Calu3 (cell line): ENCODE data around the gene UFC1. TPM values are rescaled to one million over a fixed set of nuclear protein-coding genes. Genes with fewer than 3 reads are reported as not detected.

ENCODE experiments used
- BruUV-seq: library from RNA; stranded (reverse); fragments of 400-500 nt; replicated peaks from 2 replicates; lab custom pipeline; 2021; lab: Mats Ljungman, UMichigan
- CTCF ChIA-PET: fragments of 300-600 bp; sonication (Branson Sonifier 250); formaldehyde crosslinking; loops from one replicate; lab custom pipeline; 2022; ENCODE audit warnings: antibody characterized with exemption; lab: Charles Lee
- DNase-seq: peaks from one replicate; pipeline ENCODE4 v3.0.0; 2022
- H3K27ac Mint-ChIP-seq: one replicate; pipeline ENCODE4 v1.8.0; 2022; ENCODE audit warnings: mixed read lengths; ENCODE audit not compliant: unreplicated experiment
- H3K27me3 Mint-ChIP-seq: one replicate; pipeline ENCODE4 v1.8.0; 2022; ENCODE audit warnings: mixed read lengths; ENCODE audit not compliant: unreplicated experiment
- H3K36me3 Mint-ChIP-seq: one replicate; pipeline ENCODE4 v1.8.0; 2022; ENCODE audit warnings: mild to moderate bottlenecking, moderate library complexity, mixed read lengths; ENCODE audit not compliant: insufficient read depth, unreplicated experiment
- H3K4me1 Mint-ChIP-seq: one replicate; pipeline ENCODE4 v1.8.0; 2022; ENCODE audit warnings: mild to moderate bottlenecking, low read depth, mixed read lengths; ENCODE audit not compliant: unreplicated experiment
- H3K4me3 Mint-ChIP-seq: one replicate; pipeline ENCODE4 v1.8.0; 2022; ENCODE audit warnings: mild to moderate bottlenecking, low read depth, moderate library complexity, mixed read lengths; ENCODE audit not compliant: unreplicated experiment
- H3K9me3 Mint-ChIP-seq: one replicate; pipeline ENCODE4 v1.8.0; 2022; ENCODE audit warnings: low read depth, mixed read lengths; ENCODE audit not compliant: unreplicated experiment
- CTCF ChIP-seq: fragments of 200-600 bp; IDR thresholded peaks from one replicate; pipeline ENCODE4 v1.8.0; 2022; ENCODE audit warnings: antibody characterized with exemption; ENCODE audit not compliant: unreplicated experiment
- intact Hi-C: fragments of 100-400 bp; cut with micrococcal nuclease; formaldehyde crosslinking; loops from one replicate; pipeline ENCODE4 v1.10.0; 2022; ENCODE audit not compliant: unreplicated experiment
- total RNA-seq: library from RNA; stranded (reverse); gene quantifications from 2 replicates; pipeline ENCODE4 v1.2.3, GENCODE V29; 2022

UFC1 gene
- total RNA-seq, 1 experiment from 2014 or later = 85.8 TPM

- H3K27ac Mint-ChIP-seq = no peak overlapping the region
- no peaks in the 10 kb centered on the region for H3K4me1 Mint-ChIP-seq
- BruUV-seq = no TSS peak
- no peaks in the 10 kb centered on the region for H3K9me3 Mint-ChIP-seq
- H3K27me3 Mint-ChIP-seq = no peaks in the 10 kb centered on the region
- no peaks in the 10 kb centered on the region for H3K36me3 Mint-ChIP-seq
- no peak overlapping the region for H3K4me3 Mint-ChIP-seq
- no peak for DNase-seq
- intact Hi-C loops = no loop called here
- CTCF ChIA-PET = interaction anchor here (0.5 to 0.7 kb wide), 3 partner anchors 13 to 240 kb away, joined by 3 to 5 read pairs (median 5); no protein-coding TSS in a partner anchor
- no peak for TF ChIP-seq CTCF
Observed at GRCh38 chr1:161145832-161146231, 7.9 kb upstream of the UFC1 start.

GRCh38 chr1:161153176-161153575 is 602 bp upstream of the UFC1 start:
- H3K9me3 Mint-ChIP-seq = no peaks in the 10 kb centered on the region
- H3K27ac Mint-ChIP-seq = peak overlapping the region; percentile 100
- peak overlapping the region; percentile 98 for H3K4me3 Mint-ChIP-seq
- peaks cover 31% of the 10 kb centered on the region for H3K36me3 Mint-ChIP-seq
- intact Hi-C loops = no loop called here
- H3K4me1 Mint-ChIP-seq = peaks cover 21% of the 10 kb centered on the region
- BruUV-seq = no TSS peak
- CTCF ChIA-PET = interaction anchor here (0.5 to 1.3 kb wide), 4 partner anchors 13 to 884 kb away, joined by 3 to 5 read pairs (median 3); partner anchors contain the start of gene PPOX
- TF ChIP-seq CTCF = no peak
- H3K27me3 Mint-ChIP-seq = no peaks in the 10 kb centered on the region
- DNase-seq = no peak

- intact Hi-C loops = no loop called here
- BruUV-seq = no TSS peak
- H3K36me3 Mint-ChIP-seq = peaks cover 66% of the 10 kb centered on the region
- CTCF ChIA-PET = interaction anchor here (0.6 to 0.9 kb wide), 3 partner anchors 8 to 68 kb away, joined by 3 to 10 read pairs (median 4); partner anchors contain the start of genes PPOX and TOMM40L
- no peak for TF ChIP-seq CTCF
- H3K4me1 Mint-ChIP-seq = peaks cover 52% of the 10 kb centered on the region
- DNase-seq = no peak
- no peak overlapping the region for H3K27ac Mint-ChIP-seq
- H3K9me3 Mint-ChIP-seq = no peaks in the 10 kb centered on the region
- H3K4me3 Mint-ChIP-seq = peak overlapping the region; percentile 94
- H3K27me3 Mint-ChIP-seq = no peaks in the 10 kb centered on the region
Observed at GRCh38 chr1:161157867-161158266, 4.1 kb downstream of the UFC1 start.

GRCh38 chr1:161158316-161159010 is 4.7 kb downstream of the UFC1 start:
- Mint-ChIP-seq H3K27ac (peak overlapping the region; percentile 78), H3K27me3 (no peaks in the 10 kb centered on the region), H3K4me3 (peak overlapping the region; percentile 94), H3K9me3 (no peaks in the 10 kb centered on the region), H3K4me1 (peaks cover 52% of the 10 kb centered on the region), H3K36me3 (peaks cover 66% of the 10 kb centered on the region)
- no peak for TF ChIP-seq CTCF
- DNase-seq = no peak
- no TSS peak for BruUV-seq
- intact Hi-C loops = no loop called here
- CTCF ChIA-PET = interaction anchor here (0.5 to 1.1 kb wide), 3 partner anchors 13 to 67 kb away, joined by 3 to 5 read pairs (median 4); partner anchors contain the start of gene TOMM40L
